Heart left ventricle (tissue), 13 donors: ENCODE results near the gene GOSR2.

Experiments used
- POLR2A ChIP-seq, 2 donors: fragments of 450-650 bp; IDR thresholded peaks; one replicate each; pipeline ENCODE4 v1.6.1; 2017; ENCODE audit warnings: antibody characterized with exemption in 2 of 2, mild to moderate bottlenecking in 2 of 2, moderate library complexity in 2 of 2
- TF ChIP-seq, protein P1 (sequence below), 12 donors: fragments of 200-600 bp; sonication (generic) in 4 of 12; IDR thresholded peaks; one replicate each; pipeline versions ENCODE4 v1.5.0 to v1.8.0; 2018 to 2022; ENCODE audit warnings: antibody characterized with exemption in 12 of 12, mild to moderate bottlenecking in 5 of 12
- donor health status: ischemic (EF 13 %, LVEDD 7.1; RV severe dilation, severe dysfunction).
- donor health status: DM: no; HTN: yes; CAD: no.
- donor health status: DM: no; HTN: no; CAD: no.
- donor health status: ischemic (EF 25% LVEDD 6.9; RV normal size, moderate dysfunction).
- donor health status: ischemic (EF 25% LVEDD 5.7; RV mildly dilated, moderate dysfunction).
- donor health status: ischemic (EF 35%, LVEDD 5.7; RV mildly dilated, moderate dysfunction).
- donor health status: nonischemic (EF 11% LVEDD 7.7; RV severe dilation, severe dysfunction).
- donor health status: DM: yes; HTN: yes; CAD: no.
- donor health status: PGD.
- donor health status: ischemic (EF 29% LVEDD 5.4; RV normal size, mild dysfunction).
- donor health status: nonischemic (EF 23%, LVEDD 6.1; RV moderate dilation, normal function).

DNA sequence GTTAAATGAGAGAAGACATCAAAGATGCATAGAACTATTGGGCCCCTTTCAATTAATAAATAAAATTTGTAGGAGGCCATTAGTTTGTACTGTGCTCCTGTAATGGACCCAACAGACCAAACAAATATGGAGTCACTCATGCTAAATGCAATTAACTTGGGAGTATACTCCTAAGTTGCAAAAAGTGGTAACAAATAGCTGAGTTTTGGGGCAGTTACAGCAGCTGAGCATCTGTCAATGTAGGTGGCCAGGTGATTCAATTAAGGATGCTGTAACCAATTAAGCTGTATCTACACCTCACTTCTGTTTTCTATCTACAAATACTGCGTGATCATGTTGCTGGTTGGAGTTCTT, 36.7 kb upstream of the GOSR2 start:
- TF ChIP-seq, protein P1, sequence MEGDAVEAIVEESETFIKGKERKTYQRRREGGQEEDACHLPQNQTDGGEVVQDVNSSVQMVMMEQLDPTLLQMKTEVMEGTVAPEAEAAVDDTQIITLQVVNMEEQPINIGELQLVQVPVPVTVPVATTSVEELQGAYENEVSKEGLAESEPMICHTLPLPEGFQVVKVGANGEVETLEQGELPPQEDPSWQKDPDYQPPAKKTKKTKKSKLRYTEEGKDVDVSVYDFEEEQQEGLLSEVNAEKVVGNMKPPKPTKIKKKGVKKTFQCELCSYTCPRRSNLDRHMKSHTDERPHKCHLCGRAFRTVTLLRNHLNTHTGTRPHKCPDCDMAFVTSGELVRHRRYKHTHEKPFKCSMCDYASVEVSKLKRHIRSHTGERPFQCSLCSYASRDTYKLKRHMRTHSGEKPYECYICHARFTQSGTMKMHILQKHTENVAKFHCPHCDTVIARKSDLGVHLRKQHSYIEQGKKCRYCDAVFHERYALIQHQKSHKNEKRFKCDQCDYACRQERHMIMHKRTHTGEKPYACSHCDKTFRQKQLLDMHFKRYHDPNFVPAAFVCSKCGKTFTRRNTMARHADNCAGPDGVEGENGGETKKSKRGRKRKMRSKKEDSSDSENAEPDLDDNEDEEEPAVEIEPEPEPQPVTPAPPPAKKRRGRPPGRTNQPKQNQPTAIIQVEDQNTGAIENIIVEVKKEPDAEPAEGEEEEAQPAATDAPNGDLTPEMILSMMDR (IDR thresholded peaks at IDR 0.05): no peak
- TF ChIP-seq POLR2A (IDR thresholded peaks at IDR 0.05): no peak
